DND-41 (cell line): ENCODE data around the gene DAW1.

Experiments
- ATAC-seq: fragments of 200-7000 bp; cut with Tn5 transposase; 3 replicates; pipeline ENCODE4 v1.9.1; 2021; ENCODE audit warnings: low read depth; ENCODE audit not compliant: insufficient read depth
- DNase-seq: peaks from one replicate; pipeline ENCODE4 v3.0.0-alpha.2; 2020
- H2AFZ ChIP-seq: 2 replicates; pipeline ENCODE4 v1.6.0; 2012; ENCODE audit warnings: low read depth, low read length
- H3K27ac ChIP-seq: 2 replicates; pipeline ENCODE4 v1.5.1; 2012; ENCODE audit warnings: low read length, inconsistent platforms
- H3K27me3 ChIP-seq: fragments of 200-600 bp; sonication (generic); 2 replicates; pipeline ENCODE4 v1.6.0; 2012; ENCODE audit warnings: low read length, mild to moderate bottlenecking, inconsistent platforms; ENCODE audit not compliant: insufficient read depth, poor library complexity
- H3K36me3 ChIP-seq: 2 replicates; pipeline ENCODE4 v1.5.1; 2012; ENCODE audit warnings: low read length, inconsistent platforms; ENCODE audit not compliant: insufficient read depth
- H3K4me1 ChIP-seq: 2 replicates; pipeline ENCODE4 v1.5.1; 2012; ENCODE audit warnings: mild to moderate bottlenecking, low read length; ENCODE audit not compliant: insufficient read depth
- H3K4me2 ChIP-seq: 2 replicates; pipeline ENCODE4 v1.6.0; 2012; ENCODE audit warnings: mild to moderate bottlenecking, moderate library complexity, low read length, inconsistent platforms; ENCODE audit not compliant: insufficient read depth
- H3K4me3 ChIP-seq, 2 experiments: fragments of 200-600 bp in 1 of 2; shearing (Covaris generic) in 1 of 2; 2 replicates each; pipeline ENCODE4 v1.5.1; 2012 to 2016; ENCODE audit warnings: inconsistent platforms in 2 of 2, low read length in 2 of 2, mild to moderate bottlenecking in 2 of 2, low read depth in 1 of 2, moderate library complexity in 1 of 2
- H3K79me2 ChIP-seq: 2 replicates; pipeline ENCODE4 v1.6.0; 2012; ENCODE audit warnings: low read length, inconsistent platforms; ENCODE audit not compliant: insufficient read depth
- H3K9ac ChIP-seq: 2 replicates; pipeline ENCODE4 v1.6.0; 2012; ENCODE audit warnings: low read depth, mild to moderate bottlenecking, inconsistent platforms, low read length, moderate library complexity
- H3K9me3 ChIP-seq: 2 replicates; pipeline ENCODE4 v1.5.1; 2012; ENCODE audit warnings: low read length, moderate library complexity, mild to moderate bottlenecking, inconsistent platforms; ENCODE audit not compliant: insufficient read depth, severe bottlenecking
- H4K20me1 ChIP-seq: 2 replicates; pipeline ENCODE4 v1.6.0; 2012; ENCODE audit warnings: low read length; ENCODE audit not compliant: insufficient read depth
- EZH2 ChIP-seq: IDR thresholded peaks from 3 replicates; pipeline ENCODE4 v1.6.1; 2012; ENCODE audit warnings: borderline replicate concordance, low read depth, mild to moderate bottlenecking, moderate library complexity, low read length, inconsistent platforms; ENCODE audit not compliant: severe bottlenecking
- TF ChIP-seq, protein P1 (sequence below): IDR thresholded peaks from 2 replicates; pipeline ENCODE4 v1.5.1; 2012; ENCODE audit warnings: borderline replicate concordance, low read length, moderate library complexity, mild to moderate bottlenecking; ENCODE audit not compliant: poor library complexity, severe bottlenecking; ENCODE audit errors: extremely low read depth

The DAW1 gene

GRCh38 chr2:227908266-227909054 lies 37.0 kb downstream of the DAW1 start:
- Histone ChIP-seq H3K27ac (no peak overlapping the region), H3K4me2 (no peak overlapping the region), H3K79me2 (no peaks in the 10 kb centered on the region), H3K9ac (no peak overlapping the region), H3K36me3 (no peaks in the 10 kb centered on the region), H4K20me1 (no peaks in the 10 kb centered on the region), H3K4me1 (no peaks in the 10 kb centered on the region), H3K27me3 (no peaks in the 10 kb centered on the region), H3K9me3 (no peaks in the 10 kb centered on the region), H3K4me3 (no peak overlapping the region), H2AFZ (no peak overlapping the region)
- TF ChIP-seq EZH2: no peak
- TF ChIP-seq, protein P1, sequence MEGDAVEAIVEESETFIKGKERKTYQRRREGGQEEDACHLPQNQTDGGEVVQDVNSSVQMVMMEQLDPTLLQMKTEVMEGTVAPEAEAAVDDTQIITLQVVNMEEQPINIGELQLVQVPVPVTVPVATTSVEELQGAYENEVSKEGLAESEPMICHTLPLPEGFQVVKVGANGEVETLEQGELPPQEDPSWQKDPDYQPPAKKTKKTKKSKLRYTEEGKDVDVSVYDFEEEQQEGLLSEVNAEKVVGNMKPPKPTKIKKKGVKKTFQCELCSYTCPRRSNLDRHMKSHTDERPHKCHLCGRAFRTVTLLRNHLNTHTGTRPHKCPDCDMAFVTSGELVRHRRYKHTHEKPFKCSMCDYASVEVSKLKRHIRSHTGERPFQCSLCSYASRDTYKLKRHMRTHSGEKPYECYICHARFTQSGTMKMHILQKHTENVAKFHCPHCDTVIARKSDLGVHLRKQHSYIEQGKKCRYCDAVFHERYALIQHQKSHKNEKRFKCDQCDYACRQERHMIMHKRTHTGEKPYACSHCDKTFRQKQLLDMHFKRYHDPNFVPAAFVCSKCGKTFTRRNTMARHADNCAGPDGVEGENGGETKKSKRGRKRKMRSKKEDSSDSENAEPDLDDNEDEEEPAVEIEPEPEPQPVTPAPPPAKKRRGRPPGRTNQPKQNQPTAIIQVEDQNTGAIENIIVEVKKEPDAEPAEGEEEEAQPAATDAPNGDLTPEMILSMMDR: no peak
- ATAC-seq (no peak), DNase-seq (no peak)

DNA sequence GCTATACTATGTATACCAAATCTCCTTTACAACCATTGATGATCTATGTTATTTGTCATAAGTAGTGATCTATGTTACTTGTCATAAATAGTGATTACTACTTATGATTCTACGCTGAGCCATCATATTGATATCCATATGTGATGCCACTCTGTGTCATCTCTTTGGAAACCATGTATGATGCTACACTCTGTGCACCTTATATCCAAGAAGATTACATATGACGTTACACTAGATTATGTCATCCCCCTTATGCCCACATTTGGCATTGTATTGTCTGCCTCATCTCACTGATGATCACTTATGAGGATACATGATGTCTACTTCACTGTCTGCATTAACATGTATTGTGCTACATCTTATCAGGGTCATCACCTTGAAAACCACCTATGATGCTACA lies 42.9 kb downstream of the DAW1 start:
- H3K9ac ChIP-seq: no peak overlapping the region
- H3K4me3 ChIP-seq: no peak overlapping the region
- no peaks in the 10 kb centered on the region for H3K27me3 ChIP-seq
- no peak overlapping the region for H3K4me2 ChIP-seq
- H3K27ac ChIP-seq: no peak overlapping the region
- no peaks in the 10 kb centered on the region for H3K36me3 ChIP-seq
- no peaks in the 10 kb centered on the region for H3K4me1 ChIP-seq
- no peaks in the 10 kb centered on the region for H3K9me3 ChIP-seq
- ATAC-seq (no peak), DNase-seq (no peak)
- no peaks in the 10 kb centered on the region for H4K20me1 ChIP-seq
- no peak overlapping the region for H2AFZ ChIP-seq
- no peaks in the 10 kb centered on the region for H3K79me2 ChIP-seq
- TF ChIP-seq EZH2: no peak
- TF ChIP-seq, protein P1: no peak

GRCh38 chr2:227921648-227922047 lies 50.2 kb downstream of the DAW1 start:
- Histone ChIP-seq H2AFZ (no peak overlapping the region), H4K20me1 (no peaks in the 10 kb centered on the region), H3K27ac (no peak overlapping the region), H3K9me3 (no peaks in the 10 kb centered on the region), H3K9ac (no peak overlapping the region), H3K27me3 (no peaks in the 10 kb centered on the region), H3K4me2 (no peak overlapping the region), H3K4me3 (no peak overlapping the region), H3K36me3 (no peaks in the 10 kb centered on the region), H3K4me1 (no peaks in the 10 kb centered on the region), H3K79me2 (no peaks in the 10 kb centered on the region)
- TF ChIP-seq EZH2: no peak
- TF ChIP-seq, protein P1: no peak
- ATAC-seq: no peak
- no peak for DNase-seq

DNA sequence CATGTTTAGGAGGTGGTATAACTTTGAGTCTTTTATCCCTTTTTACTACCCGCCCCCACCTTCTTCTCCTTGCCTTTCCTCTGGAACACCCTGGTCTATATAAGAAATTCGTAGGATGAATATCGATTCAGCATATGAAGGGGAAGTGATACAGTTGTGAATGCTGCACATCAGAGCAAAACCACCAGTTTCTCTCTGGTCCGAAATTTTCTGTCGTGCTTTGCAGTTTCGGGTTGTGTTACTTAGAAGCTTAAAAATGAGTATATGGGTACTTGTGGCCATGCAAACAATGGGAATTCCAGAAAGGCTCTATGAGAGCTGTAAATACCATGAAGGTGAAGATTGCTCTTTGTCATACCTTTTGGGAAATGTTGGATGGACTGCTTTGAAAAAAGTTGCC lies 60.6 kb downstream of the DAW1 start:
- DNase-seq (no peak), ATAC-seq (no peak)
- Histone ChIP-seq H3K27me3 (no peaks in the 10 kb centered on the region), H3K9me3 (peaks cover 3% of the 10 kb centered on the region), H3K9ac (no peak overlapping the region), H3K4me2 (no peak overlapping the region), H4K20me1 (no peaks in the 10 kb centered on the region), H3K4me3 (no peak overlapping the region), H3K79me2 (no peaks in the 10 kb centered on the region), H3K4me1 (no peaks in the 10 kb centered on the region), H2AFZ (no peak overlapping the region), H3K27ac (no peak overlapping the region), H3K36me3 (no peaks in the 10 kb centered on the region)
- TF ChIP-seq EZH2: no peak
- TF ChIP-seq, protein P1: no peak
